WTC11 (cell line): ENCODE data around the gene CANX. TPM values are rescaled to one million over a fixed set of nuclear protein-coding genes. Genes with fewer than 3 reads are reported as not detected.

Experiments used
- ATAC-seq: fragments of 200-7000 bp; cut with Tn5 transposase; 2 replicates; pipeline ENCODE4 v1.10.0; 2021; ENCODE audit warnings: mild to moderate bottlenecking, moderate library complexity
- CTCF ChIA-PET: fragments of 300-600 bp; sonication (Branson Sonifier 250); formaldehyde crosslinking; loops from one replicate; lab custom pipeline; 2021; ENCODE audit warnings: antibody characterized with exemption; lab: Charles Lee
- POLR2A ChIA-PET: fragments of 350-600 bp; sonication (Branson Sonifier 250); formaldehyde crosslinking; loops from one replicate; lab custom pipeline; 2021; ENCODE audit warnings: antibody characterized with exemption; lab: Charles Lee
- DNase-seq: peaks from one replicate; pipeline ENCODE4 v3.0.0; 2021; ENCODE audit warnings: low spot score
- H3K27ac Mint-ChIP-seq: 2 replicates; pipeline ENCODE4 v1.8.0; 2021; ENCODE audit warnings: mixed read lengths
- H3K27me3 Mint-ChIP-seq: 2 replicates; pipeline ENCODE4 v1.8.0; 2021; ENCODE audit warnings: low read depth, mild to moderate bottlenecking, moderate library complexity, mixed read lengths
- H3K36me3 Mint-ChIP-seq: 2 replicates; pipeline ENCODE4 v1.8.0; 2021; ENCODE audit warnings: mixed read lengths
- H3K4me1 Mint-ChIP-seq: 2 replicates; pipeline ENCODE4 v1.8.0; 2022; ENCODE audit warnings: mixed read lengths
- H3K4me3 Mint-ChIP-seq: 2 replicates; pipeline ENCODE4 v1.8.0; 2021; ENCODE audit warnings: mild to moderate bottlenecking, moderate library complexity, mixed read lengths
- H3K9me3 Mint-ChIP-seq: 2 replicates; pipeline ENCODE4 v1.8.0; 2021; ENCODE audit warnings: mixed read lengths
- ARID4B ChIP-seq: sonication (generic); formaldehyde crosslinking; IDR thresholded peaks from 2 replicates; pipeline ENCODE4 v1.8.0; 2023; ENCODE audit warnings: missing genetic modification reagents, mild to moderate bottlenecking, borderline replicate concordance
- ETV6 ChIP-seq: sonication (generic); formaldehyde crosslinking; IDR thresholded peaks from 2 replicates; pipeline ENCODE4 v1.8.1; 2022; ENCODE audit warnings: mild to moderate bottlenecking, missing genetic modification reagents
- FOXK1 ChIP-seq: sonication (generic); formaldehyde crosslinking; IDR thresholded peaks from 2 replicates; pipeline ENCODE4 v1.8.0; 2022; ENCODE audit warnings: mild to moderate bottlenecking, moderate library complexity, missing genetic modification reagents
- IRF2 ChIP-seq: sonication (generic); formaldehyde crosslinking; IDR thresholded peaks from 2 replicates; pipeline ENCODE4 v1.8.0; 2022; ENCODE audit warnings: low read depth, missing genetic modification reagents, borderline replicate concordance
- JUN ChIP-seq: sonication (generic); formaldehyde crosslinking; IDR thresholded peaks from 2 replicates; pipeline ENCODE4 v1.8.0; 2023; ENCODE audit warnings: mild to moderate bottlenecking, missing genetic modification reagents
- KAT7 ChIP-seq: sonication (generic); formaldehyde crosslinking; IDR thresholded peaks from 2 replicates; pipeline ENCODE4 v1.8.1; 2023; ENCODE audit warnings: missing genetic modification reagents, mild to moderate bottlenecking, borderline replicate concordance
- PRDM15 ChIP-seq: sonication (generic); formaldehyde crosslinking; IDR thresholded peaks from 2 replicates; pipeline ENCODE4 v1.8.0; 2022; ENCODE audit warnings: missing genetic modification reagents
- RORB ChIP-seq: fragments of 250-450 bp; sonication (Bioruptor Pico); IDR thresholded peaks from 2 replicates; pipeline ENCODE4 v1.9.0; 2021; ENCODE audit warnings: mild to moderate bottlenecking
- SMAD4 ChIP-seq: sonication (generic); formaldehyde crosslinking; IDR thresholded peaks from 2 replicates; pipeline ENCODE4 v1.8.0; 2022; ENCODE audit warnings: mild to moderate bottlenecking, missing genetic modification reagents
- SP1 ChIP-seq: sonication (generic); formaldehyde crosslinking; conservative IDR thresholded peaks from 2 replicates; pipeline ENCODE4 v1.8.1; 2022; ENCODE audit warnings: missing genetic modification reagents
- USF1 ChIP-seq: sonication (generic); formaldehyde crosslinking; IDR thresholded peaks from 2 replicates; pipeline ENCODE4 v1.8.0; 2022; ENCODE audit warnings: mild to moderate bottlenecking, missing genetic modification reagents
- USF2 ChIP-seq: sonication (generic); formaldehyde crosslinking; IDR thresholded peaks from 2 replicates; pipeline ENCODE4 v1.8.1; 2023; ENCODE audit warnings: mild to moderate bottlenecking, missing genetic modification reagents, moderate library complexity
- ZMAT4 ChIP-seq: fragments of 250-450 bp; sonication (Bioruptor Pico); IDR thresholded peaks from 2 replicates; pipeline ENCODE4 v1.9.0; 2021; ENCODE audit warnings: mild to moderate bottlenecking
- ZNF138 ChIP-seq: sonication (generic); formaldehyde crosslinking; conservative IDR thresholded peaks from 2 replicates; pipeline ENCODE4 v1.8.1; 2022; ENCODE audit warnings: mild to moderate bottlenecking, moderate library complexity, missing genetic modification reagents
- ZNF396 ChIP-seq: fragments of 250-450 bp; sonication (Bioruptor Pico); IDR thresholded peaks from 2 replicates; pipeline ENCODE4 v1.8.0; 2021; ENCODE audit warnings: mild to moderate bottlenecking, moderate library complexity, borderline replicate concordance
- total RNA-seq: library from RNA; stranded (reverse); gene quantifications from 3 replicates; pipeline ENCODE4 v1.2.3, GENCODE V29; 2021

CANX gene
- total RNA-seq, 1 experiment from 2014 or later, result 611 TPM

GRCh38 chr5:179697993-179698934 lies 503 bp upstream of the CANX start (continued):
- no peak for TF ChIP-seq RORB (CRISPR knock-in tag)
- no peak for TF ChIP-seq ZNF396 (CRISPR knock-in tag)
- TF ChIP-seq ETV6 (CRISPR knock-in tag), result peak; percentile 26; the same call in 1 of the 2 replicates
- TF ChIP-seq ZMAT4, result no peak
- no peak for TF ChIP-seq IRF2 (CRISPR knock-in tag)
- TF ChIP-seq SMAD4 (CRISPR knock-in tag), result 0 out of 2 replicates have a peak, but pooled peaks have one; percentile 50
- TF ChIP-seq USF2 (CRISPR knock-in tag), result no peak
- peak; percentile 46; the same call in 1 of the 2 replicates for TF ChIP-seq FOXK1 (CRISPR knock-in tag)
- no peak for TF ChIP-seq ZNF138
- TF ChIP-seq USF1 (CRISPR knock-in tag), result no peak
- TF ChIP-seq SP1 (CRISPR knock-in tag), result peak; percentile 99
- peak; percentile 94 for TF ChIP-seq ARID4B
- TF ChIP-seq JUN, result peak; percentile 53; the same call in 1 of the 2 replicates

GRCh38 chr5:179699616-179700237 lies 960 bp downstream of the CANX start:
- peak overlapping the region; percentile 72 for H3K27ac Mint-ChIP-seq
- H3K9me3 Mint-ChIP-seq, result no peaks in the 10 kb centered on the region
- no peaks in the 10 kb centered on the region for H3K27me3 Mint-ChIP-seq
- DNase-seq, result no peak
- H3K4me1 Mint-ChIP-seq, result peaks cover 38% of the 10 kb centered on the region
- peak overlapping the region; percentile 97 for H3K4me3 Mint-ChIP-seq
- TF ChIP-seq KAT7 (CRISPR knock-in tag) (0 out of 2 replicates have a peak, but pooled peaks have one; percentile 10), PRDM15 (no peak)
- ChIA-PET POLR2A (no interaction called here), CTCF (interaction anchor here (0.5 to 0.8 kb wide), 2 partner anchors 32 to 43 kb away, joined by 4 to 5 read pairs; no protein-coding TSS in a partner anchor)
- H3K36me3 Mint-ChIP-seq, result peaks cover 33% of the 10 kb centered on the region
- ATAC-seq, result no peak
